AG09319 (cell line): ENCODE measurements around the gene AMDHD2.

ENCODE experiments used
- DNase-seq: peaks from one replicate; pipeline ENCODE4 v3.0.0-alpha.2; 2010; ENCODE audit warnings: low read depth; ENCODE audit errors: extremely low read depth
- CTCF ChIP-seq: IDR thresholded peaks from 2 replicates; pipeline ENCODE4 v1.5.1; 2011; ENCODE audit warnings: low read depth, mild to moderate bottlenecking, inconsistent platforms, low read length, moderate library complexity

The AMDHD2 gene

GRCh38 chr16:2524339-2524938 lies 4.3 kb downstream of the AMDHD2 start:
- no peak for TF ChIP-seq CTCF
- DNase-seq, result no peak

- no peak for TF ChIP-seq CTCF
- DNase-seq, result no peak
Observed at GRCh38 chr16:2526135-2526534, 6.0 kb downstream of the AMDHD2 start.

- TF ChIP-seq CTCF, result no peak
- DNase-seq, result no peak
Observed at GRCh38 chr16:2527071-2527783, 7.1 kb downstream of the AMDHD2 start.

GRCh38 chr16:2527784-2528100 lies 7.6 kb downstream of the AMDHD2 start:
- no peak for TF ChIP-seq CTCF
- no peak for DNase-seq

GRCh38 chr16:2528161-2529060 lies 8.2 kb downstream of the AMDHD2 start:
- DNase-seq, result no peak
- no peak for TF ChIP-seq CTCF

GRCh38 chr16:2529061-2529931 lies 9.1 kb downstream of the AMDHD2 start:
- DNase-seq, result no peak
- TF ChIP-seq CTCF, result no peak
